ENCODE data around the gene TF.

- TF ChIP-seq POLR2AphosphoS5 (IDR thresholded peaks at IDR 0.05; ENCODE audit: borderline replicate concordance, low read depth, low read length) (no peak), EZH2 (IDR thresholded peaks at IDR 0.05) (no peak)
These were observed 33.5 kb downstream of the TF start for GRCh38 chr3:133779626-133780203.
